GM18499 (cell line): ENCODE data around the gene SLC16A11.
"Not testable (repeated sequence)": the region's sequence is repeated elsewhere in the genome, so short reads cannot be mapped to it uniquely, and the experiment has no call there.

ENCODE experiments used
- ATAC-seq: cut with Tn5 transposase; IDR thresholded peaks from one replicate; pipeline ENCODE4 v1.9.1; 2021; ENCODE audit warnings: moderate number of reproducible peaks; ENCODE audit not compliant: insufficient read depth, unreplicated experiment

The SLC16A11 gene

DNA sequence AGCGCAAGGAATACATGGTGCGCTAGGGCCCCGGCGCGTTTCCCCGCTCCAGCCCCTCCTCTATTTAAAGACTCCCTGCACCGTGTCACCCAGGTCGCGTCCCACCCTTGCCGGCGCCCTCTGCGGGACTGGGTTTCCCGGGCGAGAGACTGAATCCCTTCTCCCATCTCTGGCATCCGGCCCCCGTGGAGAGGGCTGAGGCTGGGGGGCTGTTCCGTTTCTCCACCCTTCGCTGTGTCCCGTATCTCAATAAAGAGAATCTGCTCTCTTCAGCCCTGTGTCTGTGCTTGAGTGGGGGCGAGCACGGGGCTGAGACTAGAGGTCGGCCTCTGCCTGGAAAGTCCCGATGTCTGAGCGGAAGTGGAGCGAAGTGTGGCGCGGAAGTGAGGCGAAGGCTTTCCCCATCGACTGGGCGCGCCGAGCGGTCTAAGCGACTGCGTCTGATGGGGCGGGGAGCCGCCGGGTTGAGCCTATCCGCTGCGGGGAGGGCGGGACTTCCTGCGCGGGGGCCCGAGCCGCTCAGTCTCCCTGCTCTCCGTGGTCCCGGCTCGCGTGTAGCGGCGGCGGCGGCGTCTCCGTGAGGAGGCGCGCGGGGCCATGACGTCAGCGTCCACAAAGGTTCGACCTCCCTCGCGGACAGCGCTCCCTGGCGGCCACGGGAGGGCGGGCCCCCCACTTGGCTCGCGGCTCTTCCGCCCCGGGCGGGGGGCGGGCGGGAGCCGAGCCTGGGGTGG, 29.5 kb downstream of the SLC16A11 start:
- ATAC-seq = peak; percentile 62

DNA sequence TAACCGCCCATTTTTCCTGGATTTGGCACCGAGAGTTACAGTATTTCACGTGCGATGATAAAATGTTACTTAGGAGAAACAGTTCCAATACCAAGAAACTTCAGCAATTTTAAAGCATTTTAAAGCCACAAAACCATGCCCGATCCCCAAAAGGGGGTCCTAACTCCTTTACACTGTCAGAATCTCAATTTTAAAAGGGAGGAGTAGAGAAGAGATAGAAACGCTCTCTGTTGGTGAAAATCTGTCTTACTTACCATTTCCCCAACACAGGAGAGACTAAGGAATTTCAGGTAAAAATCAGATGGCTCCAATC, 32.0 kb downstream of the SLC16A11 start:
- no peak for ATAC-seq

DNA sequence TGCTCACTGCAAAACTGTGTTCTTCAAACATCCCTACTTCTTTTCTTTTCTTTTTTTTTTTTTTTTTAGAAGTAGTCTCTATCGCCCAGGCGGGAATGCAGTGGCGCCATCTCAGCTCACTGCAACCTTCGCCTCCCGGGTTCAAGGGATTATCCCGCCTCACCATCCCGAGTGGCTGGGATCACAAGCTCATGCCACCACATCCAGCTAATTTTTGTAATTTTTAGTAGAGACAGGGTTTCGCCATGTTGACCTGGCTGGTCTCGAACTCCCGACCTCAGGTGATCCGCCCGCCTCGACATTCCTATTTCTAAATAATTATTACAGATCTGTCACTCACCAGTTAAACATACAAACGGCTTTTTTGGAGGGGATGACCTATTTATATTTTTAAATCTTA, 32.5 kb downstream of the SLC16A11 start:
- no peak for ATAC-seq

DNA sequence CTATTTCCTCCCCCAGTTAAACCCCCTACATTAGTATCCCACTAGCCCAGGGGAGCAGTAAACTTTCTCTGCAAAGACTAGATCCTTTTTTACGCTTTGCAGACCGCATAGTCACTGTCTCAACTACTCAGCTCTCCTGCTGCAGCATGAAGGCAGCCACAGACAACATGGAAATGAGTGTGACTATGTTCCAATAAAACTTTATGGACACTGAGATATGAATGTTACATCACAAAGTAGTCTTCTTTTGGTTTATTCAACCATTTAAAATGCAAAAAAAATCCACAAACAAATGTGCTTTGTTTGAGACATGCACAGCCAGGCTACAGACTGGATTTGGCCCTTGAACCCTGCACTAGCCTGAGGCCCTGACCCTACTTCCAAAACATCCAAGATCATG, 33.4 kb downstream of the SLC16A11 start:
- no peak for ATAC-seq

DNA sequence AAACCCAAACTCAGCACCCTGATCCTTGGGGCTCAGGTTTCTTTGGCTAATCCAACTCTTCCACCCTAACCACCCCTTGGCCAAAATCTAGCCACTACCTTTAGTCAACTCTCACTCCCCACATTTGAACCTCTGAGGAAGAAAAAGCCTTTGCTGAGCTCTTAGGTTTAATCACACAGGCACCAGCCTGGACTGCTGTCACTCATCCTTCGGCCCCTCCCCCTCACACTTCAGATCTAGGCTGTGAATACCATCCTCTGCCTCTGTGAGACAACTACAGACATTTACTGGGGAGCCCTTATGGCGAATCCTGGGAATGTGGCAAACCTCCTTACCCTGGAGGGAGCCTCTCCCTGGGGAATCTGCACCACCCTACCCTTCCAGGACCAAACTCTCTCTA, 36.7 kb downstream of the SLC16A11 start:
- ATAC-seq = no peak

DNA sequence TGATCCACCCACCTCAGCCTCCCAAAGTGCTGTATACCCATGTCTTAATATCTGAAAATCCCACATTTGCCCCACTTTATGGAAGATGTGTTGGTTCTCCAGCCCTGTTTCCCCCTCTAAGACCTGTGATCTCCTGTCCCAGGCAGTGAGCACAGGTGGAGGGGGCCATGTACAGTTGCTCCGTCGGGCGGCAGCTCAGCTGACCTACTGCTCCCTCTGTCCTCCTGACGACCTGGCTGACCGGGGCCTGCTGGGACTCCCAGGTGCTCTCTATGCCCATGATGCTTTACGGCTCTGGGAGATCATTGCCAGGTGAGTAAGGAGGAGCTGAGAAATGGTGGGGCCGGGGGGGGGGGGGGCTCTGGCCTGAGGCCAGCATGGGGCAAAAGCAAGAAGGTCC, 38.2 kb downstream of the SLC16A11 start:
- ATAC-seq = no peak

DNA sequence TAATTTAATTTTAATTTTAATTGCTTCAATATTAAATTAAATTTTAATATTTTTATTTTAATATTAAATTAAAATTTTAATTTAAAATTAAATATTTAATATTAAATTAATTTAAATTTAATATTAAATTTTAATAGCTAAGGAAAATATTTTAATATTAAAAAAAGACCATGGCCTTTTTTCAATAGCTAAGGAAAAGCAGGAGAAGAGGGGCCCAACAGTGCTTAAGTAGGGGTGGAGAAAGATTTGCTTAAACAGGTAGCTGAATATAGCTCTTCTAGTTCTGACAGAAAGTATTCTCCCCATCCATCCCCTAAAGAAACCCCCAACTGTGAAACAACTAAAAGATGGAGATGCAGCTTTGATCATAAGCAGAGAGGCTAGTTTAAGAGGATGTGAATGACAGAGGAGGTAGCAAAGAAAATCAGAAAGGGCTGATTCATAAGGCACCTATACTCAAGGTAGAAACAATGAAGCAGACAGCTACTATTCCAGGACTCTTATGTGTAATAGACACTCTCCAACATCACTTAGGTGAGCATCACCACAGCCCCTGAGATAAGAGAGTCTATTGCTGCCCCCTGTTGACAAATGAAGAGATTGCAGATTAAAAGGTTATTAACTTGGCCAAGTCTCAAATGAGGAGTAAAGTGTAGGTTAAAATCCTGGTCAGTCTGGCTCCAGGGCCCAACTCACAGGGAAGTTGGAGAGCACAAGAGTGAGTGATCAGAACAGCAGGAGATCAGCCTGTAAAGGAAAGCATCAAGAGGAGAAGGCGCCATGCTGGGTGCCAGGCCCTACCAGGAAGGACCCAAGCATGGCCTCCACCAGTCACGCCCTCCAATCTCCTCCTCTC, 39.3 kb downstream of the SLC16A11 start:
- no peak for ATAC-seq

DNA sequence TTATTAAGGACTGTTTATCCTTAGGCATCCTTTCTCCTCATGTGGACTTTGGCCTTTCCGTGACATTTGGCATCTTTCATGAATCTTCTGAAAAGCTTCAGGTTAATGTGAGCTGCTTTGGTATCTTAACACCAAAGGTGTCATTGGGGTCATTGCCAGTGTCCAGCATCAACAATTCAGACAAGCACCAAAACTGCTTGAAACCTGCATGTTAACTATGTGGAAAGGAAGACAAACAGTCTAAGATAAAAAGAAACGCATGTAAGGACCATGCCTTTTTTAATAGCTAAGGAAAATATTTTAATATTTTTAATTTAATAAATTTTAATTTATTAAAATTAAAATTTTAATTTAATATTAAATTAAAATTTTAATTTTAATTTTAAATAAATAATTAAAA, 40.1 kb downstream of the SLC16A11 start:
- ATAC-seq = no peak

DNA sequence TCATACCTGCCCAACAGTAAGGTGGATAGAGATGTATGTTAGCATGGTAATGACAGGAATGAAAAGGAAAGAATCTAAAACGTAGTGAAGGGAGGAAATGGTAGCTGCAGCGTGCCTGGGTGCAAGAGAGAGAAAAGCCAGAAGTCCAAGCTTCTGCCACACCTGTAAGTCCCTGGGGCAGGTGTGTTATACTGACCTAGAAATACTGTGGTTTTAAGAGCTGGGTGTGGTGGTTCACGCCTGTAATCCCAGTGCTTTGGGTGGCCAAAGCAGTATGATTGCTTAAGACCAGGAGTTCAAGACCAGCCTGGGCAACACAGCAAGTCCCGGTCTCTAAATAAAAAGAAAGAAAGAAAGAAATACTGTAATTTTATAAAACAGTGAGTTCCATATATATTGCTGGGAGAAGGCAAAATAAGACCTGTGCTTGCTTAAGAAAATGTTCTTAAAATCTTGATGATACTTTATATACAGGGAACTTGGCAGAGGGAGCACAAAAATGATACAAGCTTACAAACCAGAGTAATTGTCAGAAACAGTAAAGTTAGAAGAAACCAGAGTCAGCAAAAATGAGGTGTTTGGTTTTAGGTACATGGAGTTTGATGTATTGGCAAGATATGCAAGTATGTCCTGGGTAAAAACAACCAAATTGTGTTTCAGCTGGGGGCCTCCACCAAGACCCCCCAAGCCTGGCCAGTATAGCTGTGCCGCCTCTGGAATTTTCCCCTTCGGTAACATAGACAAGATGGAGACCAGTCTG, 41.4 kb downstream of the SLC16A11 start:
- no peak for ATAC-seq

DNA sequence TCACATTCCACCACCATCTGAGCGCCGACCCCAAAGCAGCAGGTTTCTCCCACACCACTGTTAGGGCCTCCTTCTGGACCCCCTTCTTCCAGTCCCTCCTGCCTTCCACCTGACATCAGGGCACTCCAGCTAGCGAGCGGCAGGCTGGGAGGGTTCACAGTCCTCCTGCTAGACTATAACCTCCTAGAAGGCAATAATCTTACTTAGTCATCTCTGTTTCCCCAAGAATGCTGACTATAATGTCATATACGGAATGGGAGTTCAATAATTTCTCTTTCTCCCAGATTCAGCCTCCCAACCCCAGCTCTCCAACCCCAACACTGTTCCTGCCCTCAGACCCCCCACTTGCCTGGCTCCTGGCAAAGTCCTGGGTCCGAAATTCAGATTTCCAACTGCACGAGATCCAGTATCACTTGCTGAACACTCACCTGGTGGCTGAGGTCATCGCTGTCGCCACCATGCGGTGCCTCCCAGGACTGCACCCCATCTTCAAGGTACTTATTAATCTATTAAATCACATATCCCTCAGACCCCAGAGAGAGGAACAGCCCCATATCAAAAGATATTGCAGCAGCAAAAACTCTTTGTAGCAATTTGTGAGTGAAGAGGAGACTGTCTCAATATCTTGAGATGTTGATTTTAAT, 42.5 kb downstream of the SLC16A11 start:
- no peak for ATAC-seq

DNA sequence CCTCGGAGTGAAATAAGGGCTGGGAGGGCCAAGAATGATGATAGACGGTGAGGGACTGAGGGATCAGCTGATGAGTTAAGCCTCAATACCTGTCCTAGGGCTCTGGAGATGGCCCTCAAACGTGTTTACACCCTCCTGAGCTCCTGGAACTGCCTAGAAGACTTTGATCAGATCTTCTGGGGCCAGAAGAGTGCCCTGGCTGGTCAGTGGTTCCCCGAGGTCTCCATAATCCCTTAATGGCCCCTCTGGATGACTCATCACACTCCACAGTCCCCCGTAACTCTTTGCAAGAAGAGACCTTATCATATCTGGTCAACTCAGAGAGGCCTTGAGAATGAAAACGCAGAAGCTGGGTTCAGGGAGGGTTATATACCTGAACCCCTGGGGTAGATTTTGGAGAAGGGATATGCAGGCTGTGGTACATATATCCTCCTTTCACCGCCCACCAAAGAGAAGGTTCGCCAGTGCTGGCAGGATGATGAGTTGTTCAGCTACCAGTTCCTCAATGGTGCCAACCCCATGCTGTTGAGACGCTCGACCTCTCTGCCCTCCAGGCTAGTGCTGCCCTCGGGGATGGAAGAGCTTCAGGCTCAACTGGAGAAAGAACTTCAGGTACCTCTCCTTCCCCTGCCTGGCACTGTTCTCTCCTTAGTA, 44.9 kb downstream of the SLC16A11 start:
- no peak for ATAC-seq

DNA sequence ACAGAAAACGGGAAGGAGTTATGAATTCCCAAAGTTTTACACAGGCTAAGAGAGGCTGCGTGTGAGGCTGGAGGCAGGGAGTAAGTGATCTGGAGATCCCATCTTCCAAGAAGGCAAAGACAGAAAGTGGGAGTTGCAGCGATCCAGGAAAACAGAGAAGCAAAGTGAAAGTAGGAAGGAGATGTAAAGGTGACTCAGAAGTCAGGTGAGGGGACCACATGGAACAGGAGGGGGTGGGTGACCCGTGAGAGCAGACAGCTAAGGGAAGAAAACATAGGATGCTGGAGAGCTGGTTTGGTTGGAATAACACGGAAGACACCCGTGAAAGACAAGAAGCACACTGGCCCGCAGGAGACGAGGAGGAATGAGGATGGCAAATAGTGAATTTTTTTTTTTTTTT, 46.7 kb downstream of the SLC16A11 start:
- no peak for ATAC-seq

DNA sequence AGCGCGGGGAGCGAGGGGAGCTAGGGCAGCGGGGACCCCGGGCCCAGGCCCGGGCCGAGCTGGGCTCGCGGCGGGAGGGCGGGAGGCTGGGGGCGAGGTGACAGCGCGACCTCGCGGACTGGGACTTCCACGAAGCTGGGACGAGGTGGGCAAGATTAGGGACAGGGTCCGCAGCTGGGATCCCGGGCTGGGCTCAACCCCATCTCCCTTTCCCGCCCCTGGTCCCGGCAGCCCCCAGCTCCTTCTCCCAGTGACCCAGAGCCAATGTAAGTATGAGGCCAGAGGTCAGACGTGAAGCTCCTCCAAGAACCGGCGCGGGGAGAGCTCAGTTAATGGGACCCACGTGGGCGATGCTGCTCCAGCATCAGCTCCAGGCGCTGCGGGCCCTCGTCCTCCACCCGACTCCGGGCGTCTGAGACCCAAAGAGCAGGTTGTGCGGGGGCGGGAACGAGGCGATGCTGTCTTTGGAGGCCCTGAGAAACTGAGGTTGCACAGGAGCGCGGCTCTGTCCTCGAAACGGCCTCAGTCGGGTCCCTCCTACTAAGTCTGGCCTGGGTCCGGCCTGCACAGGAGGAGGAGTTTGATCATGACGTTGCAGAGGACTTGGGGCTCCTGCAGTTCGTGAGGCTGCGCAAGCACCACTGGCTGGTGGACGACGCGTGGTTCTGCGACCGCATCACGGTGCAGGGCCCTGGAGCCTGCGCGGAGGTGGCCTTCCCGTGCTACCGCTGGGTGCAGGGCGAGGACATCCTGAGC, 47.5 kb downstream of the SLC16A11 start:
- no peak for ATAC-seq

DNA sequence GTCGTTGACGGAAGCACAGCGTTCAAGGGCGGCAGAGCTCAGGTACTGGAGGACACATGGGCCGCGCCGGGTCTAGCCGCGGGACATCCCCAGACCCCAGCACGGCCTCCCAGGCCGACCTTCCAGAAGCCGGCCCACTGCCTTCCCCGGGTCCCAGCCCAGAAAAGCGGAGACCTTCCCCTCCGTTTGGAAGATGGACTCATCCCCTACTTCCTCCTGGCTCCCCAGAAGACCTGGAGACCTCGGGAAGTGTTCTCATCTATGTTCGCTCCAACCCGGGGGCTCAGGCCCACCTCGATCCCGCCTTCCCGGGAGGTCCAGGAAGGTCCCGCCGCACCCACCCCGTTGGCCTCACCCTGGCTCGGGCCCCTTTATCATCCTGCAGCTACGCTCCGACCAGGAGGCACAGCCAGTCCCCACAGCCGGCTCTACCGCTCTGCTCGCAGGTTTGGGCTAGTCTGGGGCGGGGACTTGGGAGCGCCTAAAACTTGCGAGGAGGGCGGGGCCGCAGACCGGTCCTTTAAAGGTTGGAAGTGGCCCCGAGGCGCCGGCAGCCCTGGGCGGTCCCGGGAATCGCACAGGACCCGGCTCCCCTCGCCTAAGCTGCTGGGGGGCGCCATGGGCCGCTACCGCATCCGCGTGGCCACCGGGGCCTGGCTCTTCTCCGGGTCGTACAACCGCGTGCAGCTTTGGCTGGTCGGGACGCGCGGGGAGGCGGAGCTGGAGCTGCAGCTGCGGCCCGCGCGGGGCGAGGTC, 48.2 kb downstream of the SLC16A11 start, which contains the start of gene ALOX12:
Gene ALOX12, plus strand, starts transcription at position 550 of the 756 bp plus-strand sequence. Its CDS starts 69 bp downstream, at position 619.
- no peak for ATAC-seq

DNA sequence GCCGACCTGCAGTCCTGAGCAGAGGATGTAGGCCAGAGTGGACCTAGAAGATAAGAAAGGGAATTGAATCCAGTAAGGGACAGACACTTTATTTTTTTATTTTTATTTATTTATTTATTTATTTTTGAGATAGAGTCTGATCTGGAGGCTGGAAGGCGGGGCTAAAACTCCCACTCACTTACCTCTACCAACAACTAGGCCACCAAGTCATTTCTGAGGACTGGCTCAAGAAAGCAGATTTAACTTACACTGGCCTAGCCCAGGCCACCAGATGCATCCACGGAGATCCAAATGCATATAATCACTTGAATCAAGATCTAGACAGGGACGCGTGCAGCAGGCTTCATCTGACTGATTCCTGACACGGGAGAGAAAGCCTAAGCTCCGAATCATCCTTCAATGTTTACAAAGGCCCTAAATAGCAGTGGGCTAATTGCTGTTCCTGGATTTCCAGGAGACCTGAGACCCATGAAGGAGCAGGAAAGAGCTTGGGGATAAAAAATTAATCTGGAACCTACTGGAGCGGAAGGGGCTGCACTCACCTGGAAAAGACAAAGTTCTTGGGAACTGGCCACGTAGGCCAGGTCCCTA, 49.1 kb downstream of the SLC16A11 start:
- ATAC-seq = no peak

DNA sequence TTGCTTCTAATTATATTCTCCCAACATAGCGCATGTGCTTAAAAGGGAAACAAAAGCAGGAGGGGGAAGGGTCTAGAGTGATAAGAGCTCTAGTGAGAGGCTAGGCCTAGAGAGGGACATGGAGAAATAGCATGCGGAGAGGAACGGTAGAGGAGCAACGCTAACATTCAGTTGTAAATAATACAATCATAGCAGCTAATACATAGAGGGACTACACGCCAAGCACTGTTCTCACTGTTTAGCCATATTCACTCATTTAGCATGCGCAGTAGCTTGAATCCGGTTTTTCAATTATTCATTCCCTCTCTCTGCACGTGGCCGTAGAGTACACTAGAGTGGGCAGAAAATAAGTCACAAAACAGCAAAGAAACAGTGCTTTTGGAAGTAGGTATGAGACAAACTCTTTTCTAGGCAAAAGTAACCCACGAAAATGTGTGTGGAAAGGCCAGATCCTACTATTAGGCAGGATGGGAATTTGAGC, 49.7 kb downstream of the SLC16A11 start:
- no peak for ATAC-seq

DNA sequence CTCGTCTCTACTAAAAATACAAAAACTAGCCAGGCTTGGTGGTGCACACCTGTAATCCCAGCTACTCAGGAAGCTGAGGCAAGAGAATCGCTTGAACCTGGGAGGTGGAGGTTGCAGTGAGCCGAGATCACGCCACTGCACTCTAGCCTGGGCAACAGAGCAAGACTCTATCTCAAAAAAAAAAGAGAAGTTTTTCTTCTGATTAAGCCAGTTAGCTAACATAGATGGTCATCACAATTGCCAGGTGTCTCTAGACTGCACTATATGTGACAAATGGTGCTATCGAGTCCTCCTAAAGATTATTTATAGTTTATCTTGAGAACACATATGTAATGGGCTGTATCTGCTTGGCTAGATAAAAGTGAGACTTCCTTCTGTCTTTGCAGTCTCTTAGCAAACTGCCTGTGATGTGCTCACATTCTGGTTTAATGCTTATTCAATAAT, 50.3 kb downstream of the SLC16A11 start:
- ATAC-seq = not testable (repeated sequence)
